Keratinocyte (primary cell): ENCODE measurements around the gene LATS2. TPM values are rescaled to one million over a fixed set of nuclear protein-coding genes. Genes with fewer than 3 reads are reported as not detected.

ENCODE experiments used
- DNase-seq: peaks from one replicate; pipeline ENCODE4 v3.0.0-alpha.2; 2011; ENCODE audit warnings: low read depth, missing footprints, low spot score
- FAIRE-seq: peaks from 2 replicates; lab custom pipeline; 2011; peaks lifted over from hg19 to GRCh38; lab: Jason Lieb, UNC
- H2AFZ ChIP-seq: 2 replicates; pipeline ENCODE4 v1.6.0; 2012; ENCODE audit warnings: low read length, control low read depth, inconsistent platforms; ENCODE audit not compliant: control insufficient read depth
- H3K27ac ChIP-seq: 2 replicates; pipeline ENCODE4 v1.5.1; 2011; ENCODE audit warnings: low read length; ENCODE audit not compliant: control insufficient read depth, insufficient read depth
- H3K27me3 ChIP-seq: 3 replicates; pipeline ENCODE4 v1.6.0; 2011; ENCODE audit warnings: low read length; ENCODE audit not compliant: control insufficient read depth, insufficient read depth; ENCODE audit errors: extremely low read depth
- H3K36me3 ChIP-seq, 2 experiments: 2 replicates in 1 of 2; 3 replicates in 1 of 2; pipeline ENCODE4 v1.5.1; 2011; ENCODE audit warnings: low read length in 2 of 2, mild to moderate bottlenecking in 1 of 2; ENCODE audit not compliant: control insufficient read depth in 2 of 2, insufficient read depth in 2 of 2; ENCODE audit errors: extremely low read depth in 1 of 2
- H3K4me1 ChIP-seq: 3 replicates; pipeline ENCODE4 v1.5.1; 2011; ENCODE audit warnings: low read length; ENCODE audit not compliant: control insufficient read depth, insufficient read depth; ENCODE audit errors: extremely low read depth
- H3K4me2 ChIP-seq: 3 replicates; pipeline ENCODE4 v1.6.0; 2011; ENCODE audit warnings: low read depth, low read length; ENCODE audit not compliant: control insufficient read depth, insufficient read depth; ENCODE audit errors: extremely low read depth
- H3K4me3 ChIP-seq, 3 experiments: fragments of 200-600 bp in 1 of 3; sonication (generic) in 1 of 3; 2 replicates in 2 of 3; 3 replicates in 1 of 3; pipeline ENCODE4 v1.5.1; 2011 to 2016; ENCODE audit warnings: low read length in 3 of 3, mild to moderate bottlenecking in 3 of 3, control low read depth in 2 of 3, inconsistent platforms in 1 of 3, low read depth in 1 of 3, mixed read lengths in 1 of 3, mixed run types in 1 of 3, moderate library complexity in 1 of 3; ENCODE audit not compliant: control insufficient read depth in 2 of 3, insufficient read depth in 2 of 3; ENCODE audit errors: extremely low read depth in 1 of 3
- H3K79me2 ChIP-seq: 2 replicates; pipeline ENCODE4 v1.6.0; 2012; ENCODE audit warnings: low read length; ENCODE audit not compliant: control insufficient read depth, insufficient read depth
- H3K9ac ChIP-seq: 3 replicates; pipeline ENCODE4 v1.6.0; 2011; ENCODE audit warnings: low read length; ENCODE audit not compliant: control insufficient read depth, insufficient read depth; ENCODE audit errors: extremely low read depth
- H3K9me1 ChIP-seq: 3 replicates; pipeline ENCODE4 v1.6.0; 2011; ENCODE audit warnings: low read length; ENCODE audit not compliant: control insufficient read depth, insufficient read depth; ENCODE audit errors: extremely low read depth
- H3K9me3 ChIP-seq: 2 replicates; pipeline ENCODE4 v1.5.1; 2012; ENCODE audit warnings: low read depth, low read length; ENCODE audit not compliant: control insufficient read depth
- H4K20me1 ChIP-seq: 3 replicates; pipeline ENCODE4 v1.6.0; 2011; ENCODE audit warnings: low read length; ENCODE audit not compliant: control insufficient read depth, insufficient read depth; ENCODE audit errors: extremely low read depth
- EZH2 ChIP-seq: IDR thresholded peaks from one replicate; pipeline ENCODE4 v1.6.1; 2012; ENCODE audit warnings: inconsistent platforms, mild to moderate bottlenecking, low read length, moderate library complexity
- dilution Hi-C: fragments of 300-500 bp; cut with MboI; formaldehyde crosslinking; loops from one replicate; pipeline ENCODE4 v1.7.0; 2020; ENCODE audit warnings: low sequenced_read_pairs; ENCODE audit not compliant: extremely low pct_ligation_motif_present
- polyA plus RNA-seq, 5 experiments: library from polyadenylated mRNA; depleted of rRNA in 3 of 5; stranded (reverse) in 3 of 5; stranded (forward) in 1 of 5; unstranded in 1 of 5; fragments of >200 nt; gene quantifications; 1 replicate in 1 of 5; 2 replicates in 3 of 5; 3 replicates in 1 of 5; pipeline versions ENCODE4 v1.2.1 to v1.2.3, GENCODE V29; 2011 to 2012; ENCODE audit warnings: missing spikeins in 2 of 5, low read depth in 1 of 5, low replicate concordance in 1 of 5
- TF ChIP-seq, protein P1 (sequence below), 3 experiments: IDR thresholded peaks in 1 of 3; conservative IDR thresholded peaks in 1 of 3; optimal IDR thresholded peaks in 1 of 3; 2 replicates in 2 of 3; 3 replicates in 1 of 3; pipeline versions ENCODE3 to v1.5.1; 2011; ENCODE audit warnings: low read length in 3 of 3, mild to moderate bottlenecking in 3 of 3, moderate library complexity in 2 of 3, control low read depth in 1 of 3, inconsistent platforms in 1 of 3; ENCODE audit not compliant: insufficient read depth in 2 of 3; ENCODE audit errors: extremely low read depth in 1 of 3

The LATS2 gene
- polyA plus RNA-seq, 1 donor (not counting 4 experiments of a cell fraction or from before 2014, with no cell fraction given), result 6.7 TPM

DNA sequence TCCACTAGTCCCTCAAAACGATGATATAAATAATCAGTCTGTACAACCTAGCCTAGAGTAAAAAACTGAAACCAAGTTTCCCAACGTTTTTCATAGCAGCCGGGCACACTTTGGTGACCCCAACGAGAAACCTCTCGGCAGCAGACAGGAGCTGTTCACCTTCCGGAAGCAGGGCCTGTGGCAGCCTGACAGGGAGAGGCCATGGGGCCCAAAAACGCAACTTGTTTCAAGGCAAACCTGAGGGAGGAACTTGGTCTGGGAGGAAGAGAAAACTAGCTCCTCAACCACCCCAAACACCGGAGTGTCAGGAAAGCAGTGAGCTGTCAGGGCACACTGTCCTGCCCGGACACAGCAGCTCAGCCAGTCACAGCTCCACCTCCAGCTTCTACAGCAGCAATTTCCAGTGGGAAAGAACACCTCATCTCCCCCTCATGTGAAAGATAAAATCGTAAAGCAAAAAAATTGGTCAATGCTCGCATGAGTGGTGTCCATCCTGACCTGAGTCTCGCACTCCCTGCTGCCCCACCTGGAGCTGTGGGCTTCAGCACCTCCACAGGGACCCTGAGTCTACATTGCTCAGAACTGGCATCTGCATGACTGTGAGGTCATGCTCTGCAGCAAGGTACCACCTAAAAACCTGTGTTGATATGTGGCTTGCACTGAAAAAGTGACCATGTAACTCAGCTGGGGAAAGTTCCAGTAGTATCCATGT is 40.6 kb upstream of the LATS2 start:
- Histone ChIP-seq H3K4me1 (no peaks in the 10 kb centered on the region), H3K4me2 (no peak overlapping the region), H3K79me2 (no peaks in the 10 kb centered on the region), H3K27me3 (no peaks in the 10 kb centered on the region), H4K20me1 (no peaks in the 10 kb centered on the region), H3K9ac (no peak overlapping the region), H2AFZ (no peak overlapping the region), H3K27ac (no peak overlapping the region), H3K36me3 (no peaks in the 10 kb centered on the region), H3K9me3 (no peaks in the 10 kb centered on the region), H3K9me1 (no peaks in the 10 kb centered on the region), H3K4me3 (no peak overlapping the region)
- no peak for TF ChIP-seq EZH2
- TF ChIP-seq, protein P1, sequence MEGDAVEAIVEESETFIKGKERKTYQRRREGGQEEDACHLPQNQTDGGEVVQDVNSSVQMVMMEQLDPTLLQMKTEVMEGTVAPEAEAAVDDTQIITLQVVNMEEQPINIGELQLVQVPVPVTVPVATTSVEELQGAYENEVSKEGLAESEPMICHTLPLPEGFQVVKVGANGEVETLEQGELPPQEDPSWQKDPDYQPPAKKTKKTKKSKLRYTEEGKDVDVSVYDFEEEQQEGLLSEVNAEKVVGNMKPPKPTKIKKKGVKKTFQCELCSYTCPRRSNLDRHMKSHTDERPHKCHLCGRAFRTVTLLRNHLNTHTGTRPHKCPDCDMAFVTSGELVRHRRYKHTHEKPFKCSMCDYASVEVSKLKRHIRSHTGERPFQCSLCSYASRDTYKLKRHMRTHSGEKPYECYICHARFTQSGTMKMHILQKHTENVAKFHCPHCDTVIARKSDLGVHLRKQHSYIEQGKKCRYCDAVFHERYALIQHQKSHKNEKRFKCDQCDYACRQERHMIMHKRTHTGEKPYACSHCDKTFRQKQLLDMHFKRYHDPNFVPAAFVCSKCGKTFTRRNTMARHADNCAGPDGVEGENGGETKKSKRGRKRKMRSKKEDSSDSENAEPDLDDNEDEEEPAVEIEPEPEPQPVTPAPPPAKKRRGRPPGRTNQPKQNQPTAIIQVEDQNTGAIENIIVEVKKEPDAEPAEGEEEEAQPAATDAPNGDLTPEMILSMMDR (optimal IDR thresholded peaks at IDR 0.05 in 1 of 3, IDR thresholded peaks at IDR 0.05 in 1 of 3, conservative IDR thresholded peaks at IDR 0.05 in 1 of 3; ENCODE audit: extremely low read depth in 1 of 3, insufficient read depth in 2 of 3, low read length in 3 of 3), result no peak
- dilution Hi-C loops, result no loop called here
- FAIRE-seq, result no peak
- DNase-seq, result no peak

DNA sequence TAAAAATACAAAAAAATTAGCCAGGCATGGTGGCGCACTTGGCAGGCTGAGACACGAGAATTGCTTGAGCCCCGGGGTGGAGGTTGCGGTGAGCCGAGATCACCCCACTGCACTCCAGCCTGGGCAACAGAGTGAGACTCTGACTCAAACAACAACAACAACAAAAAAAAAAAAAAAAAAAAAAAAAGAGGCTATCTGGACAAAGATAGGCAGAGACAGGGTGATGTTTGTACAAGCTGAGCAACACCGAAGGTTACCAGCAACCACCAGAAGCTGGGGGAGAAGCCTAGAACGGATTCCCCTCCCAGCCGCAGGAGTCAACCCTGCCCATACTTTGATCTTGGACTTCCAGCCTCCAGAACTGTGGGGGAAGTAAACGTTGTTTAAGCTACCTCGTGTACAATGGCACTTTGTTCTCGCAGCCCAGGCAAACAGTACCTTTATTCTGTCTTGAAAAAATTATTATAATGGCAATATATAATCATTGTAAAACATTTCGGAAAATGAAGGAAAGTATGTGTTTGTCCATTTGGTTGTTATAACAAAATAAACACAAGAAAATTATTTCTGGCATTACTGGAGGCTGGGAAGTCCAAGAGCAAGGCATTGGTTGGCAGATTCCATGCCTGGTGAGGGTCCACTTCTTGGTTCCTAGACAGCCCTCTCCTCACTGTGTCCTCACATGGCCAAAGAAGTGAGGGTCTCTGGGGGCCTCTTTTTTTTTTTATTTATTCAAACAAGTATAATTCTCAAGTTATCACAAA is 39.8 kb upstream of the LATS2 start:
- no peak overlapping the region for H2AFZ ChIP-seq
- no peak overlapping the region for H3K4me2 ChIP-seq
- no peaks in the 10 kb centered on the region for H3K9me3 ChIP-seq
- TF ChIP-seq, protein P1 (optimal IDR thresholded peaks at IDR 0.05 in 1 of 3, IDR thresholded peaks at IDR 0.05 in 1 of 3, conservative IDR thresholded peaks at IDR 0.05 in 1 of 3; ENCODE audit: extremely low read depth in 1 of 3, insufficient read depth in 2 of 3, low read length in 3 of 3), result no peak
- no peak for TF ChIP-seq EZH2
- H3K9me1 ChIP-seq, result no peaks in the 10 kb centered on the region
- dilution Hi-C loops, result no loop called here
- no peaks in the 10 kb centered on the region for H3K4me1 ChIP-seq
- no peaks in the 10 kb centered on the region for H3K36me3 ChIP-seq
- H3K4me3 ChIP-seq, result no peak overlapping the region
- no peaks in the 10 kb centered on the region for H3K27me3 ChIP-seq
- H3K9ac ChIP-seq, result no peak overlapping the region
- no peak overlapping the region for H3K27ac ChIP-seq
- no peaks in the 10 kb centered on the region for H3K79me2 ChIP-seq
- DNase-seq, result no peak
- no peaks in the 10 kb centered on the region for H4K20me1 ChIP-seq
- FAIRE-seq, result no peak
